HL-60 (cell line): ENCODE results near the gene OMA1.

Experiments
- DNase-seq, 2 experiments: peaks; one replicate each; pipeline ENCODE4 v3.0.0-alpha.2; 2010 to 2020; ENCODE audit warnings: low read depth in 1 of 2, low spot score in 1 of 2
- H3K27ac ChIP-seq: fragments of 250-450 bp; sonication (Bioruptor Pico); replicated peaks from 2 replicates; pipeline ENCODE4 v1.5.1; 2020; ENCODE audit warnings: mild to moderate bottlenecking, moderate library complexity
- H3K27me3 ChIP-seq: fragments of 250-450 bp; sonication (Bioruptor Pico); 2 replicates; pipeline ENCODE4 v1.5.1; 2021; ENCODE audit warnings: mild to moderate bottlenecking, moderate library complexity; ENCODE audit not compliant: insufficient read depth, poor library complexity, severe bottlenecking
- H3K4me3 ChIP-seq: replicated peaks from 2 replicates; pipeline ENCODE4 v1.5.1; 2011; ENCODE audit warnings: mild to moderate bottlenecking, control low read depth, low read length; ENCODE audit not compliant: insufficient read depth
- GABPA ChIP-seq: IDR thresholded peaks from 2 replicates; pipeline ENCODE4 v1.6.1; 2012; ENCODE audit warnings: low read depth
- POLR2AphosphoS5 ChIP-seq: IDR thresholded peaks from 2 replicates; pipeline ENCODE4 v1.6.1; 2012; ENCODE audit warnings: low read depth
- SPI1 ChIP-seq: IDR thresholded peaks from 2 replicates; pipeline ENCODE4 v1.6.1; 2012; ENCODE audit warnings: low read depth, mild to moderate bottlenecking, borderline replicate concordance
- TF ChIP-seq, protein P1 (sequence below): IDR thresholded peaks from 2 replicates; pipeline ENCODE4 v1.6.1; 2012; ENCODE audit warnings: low read depth; ENCODE audit not compliant: insufficient replicate concordance
- TF ChIP-seq, protein P2 (sequence below): IDR thresholded peaks from one replicate; pipeline ENCODE4 v1.5.1; 2011; ENCODE audit warnings: low read length, control low read depth, inconsistent platforms; ENCODE audit not compliant: insufficient read depth

Gene OMA1

DNA sequence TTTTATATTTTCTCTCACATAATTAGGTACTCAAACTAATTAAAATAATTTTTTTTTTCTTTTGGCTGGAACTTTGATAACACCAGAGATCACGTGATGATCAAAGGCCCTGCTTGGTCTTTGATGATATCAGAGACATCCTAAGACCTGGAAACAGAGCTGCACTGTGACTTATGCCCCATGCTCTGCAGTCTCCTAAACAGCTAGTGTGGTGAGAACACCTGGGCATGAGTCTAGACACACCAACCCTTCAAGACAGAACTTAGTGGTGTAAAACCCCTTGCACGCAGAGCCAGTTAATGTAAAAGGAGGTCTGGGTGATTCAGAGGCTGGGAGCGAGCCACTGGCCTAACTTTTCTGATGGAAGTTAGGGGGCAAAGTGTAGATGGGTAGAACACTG lies 70.3 kb downstream of the OMA1 start:
- no peak for TF ChIP-seq GABPA
- TF ChIP-seq, protein P1, sequence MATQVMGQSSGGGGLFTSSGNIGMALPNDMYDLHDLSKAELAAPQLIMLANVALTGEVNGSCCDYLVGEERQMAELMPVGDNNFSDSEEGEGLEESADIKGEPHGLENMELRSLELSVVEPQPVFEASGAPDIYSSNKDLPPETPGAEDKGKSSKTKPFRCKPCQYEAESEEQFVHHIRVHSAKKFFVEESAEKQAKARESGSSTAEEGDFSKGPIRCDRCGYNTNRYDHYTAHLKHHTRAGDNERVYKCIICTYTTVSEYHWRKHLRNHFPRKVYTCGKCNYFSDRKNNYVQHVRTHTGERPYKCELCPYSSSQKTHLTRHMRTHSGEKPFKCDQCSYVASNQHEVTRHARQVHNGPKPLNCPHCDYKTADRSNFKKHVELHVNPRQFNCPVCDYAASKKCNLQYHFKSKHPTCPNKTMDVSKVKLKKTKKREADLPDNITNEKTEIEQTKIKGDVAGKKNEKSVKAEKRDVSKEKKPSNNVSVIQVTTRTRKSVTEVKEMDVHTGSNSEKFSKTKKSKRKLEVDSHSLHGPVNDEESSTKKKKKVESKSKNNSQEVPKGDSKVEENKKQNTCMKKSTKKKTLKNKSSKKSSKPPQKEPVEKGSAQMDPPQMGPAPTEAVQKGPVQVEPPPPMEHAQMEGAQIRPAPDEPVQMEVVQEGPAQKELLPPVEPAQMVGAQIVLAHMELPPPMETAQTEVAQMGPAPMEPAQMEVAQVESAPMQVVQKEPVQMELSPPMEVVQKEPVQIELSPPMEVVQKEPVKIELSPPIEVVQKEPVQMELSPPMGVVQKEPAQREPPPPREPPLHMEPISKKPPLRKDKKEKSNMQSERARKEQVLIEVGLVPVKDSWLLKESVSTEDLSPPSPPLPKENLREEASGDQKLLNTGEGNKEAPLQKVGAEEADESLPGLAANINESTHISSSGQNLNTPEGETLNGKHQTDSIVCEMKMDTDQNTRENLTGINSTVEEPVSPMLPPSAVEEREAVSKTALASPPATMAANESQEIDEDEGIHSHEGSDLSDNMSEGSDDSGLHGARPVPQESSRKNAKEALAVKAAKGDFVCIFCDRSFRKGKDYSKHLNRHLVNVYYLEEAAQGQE = no peak
- TF ChIP-seq SPI1 = no peak
- TF ChIP-seq POLR2AphosphoS5 = no peak
- TF ChIP-seq, protein P2, sequence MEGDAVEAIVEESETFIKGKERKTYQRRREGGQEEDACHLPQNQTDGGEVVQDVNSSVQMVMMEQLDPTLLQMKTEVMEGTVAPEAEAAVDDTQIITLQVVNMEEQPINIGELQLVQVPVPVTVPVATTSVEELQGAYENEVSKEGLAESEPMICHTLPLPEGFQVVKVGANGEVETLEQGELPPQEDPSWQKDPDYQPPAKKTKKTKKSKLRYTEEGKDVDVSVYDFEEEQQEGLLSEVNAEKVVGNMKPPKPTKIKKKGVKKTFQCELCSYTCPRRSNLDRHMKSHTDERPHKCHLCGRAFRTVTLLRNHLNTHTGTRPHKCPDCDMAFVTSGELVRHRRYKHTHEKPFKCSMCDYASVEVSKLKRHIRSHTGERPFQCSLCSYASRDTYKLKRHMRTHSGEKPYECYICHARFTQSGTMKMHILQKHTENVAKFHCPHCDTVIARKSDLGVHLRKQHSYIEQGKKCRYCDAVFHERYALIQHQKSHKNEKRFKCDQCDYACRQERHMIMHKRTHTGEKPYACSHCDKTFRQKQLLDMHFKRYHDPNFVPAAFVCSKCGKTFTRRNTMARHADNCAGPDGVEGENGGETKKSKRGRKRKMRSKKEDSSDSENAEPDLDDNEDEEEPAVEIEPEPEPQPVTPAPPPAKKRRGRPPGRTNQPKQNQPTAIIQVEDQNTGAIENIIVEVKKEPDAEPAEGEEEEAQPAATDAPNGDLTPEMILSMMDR = no peak
- no peaks in the 10 kb centered on the region for H3K27me3 ChIP-seq
- no peak overlapping the region for H3K27ac ChIP-seq
- no peak overlapping the region for H3K4me3 ChIP-seq
- DNase-seq = no peak

DNA sequence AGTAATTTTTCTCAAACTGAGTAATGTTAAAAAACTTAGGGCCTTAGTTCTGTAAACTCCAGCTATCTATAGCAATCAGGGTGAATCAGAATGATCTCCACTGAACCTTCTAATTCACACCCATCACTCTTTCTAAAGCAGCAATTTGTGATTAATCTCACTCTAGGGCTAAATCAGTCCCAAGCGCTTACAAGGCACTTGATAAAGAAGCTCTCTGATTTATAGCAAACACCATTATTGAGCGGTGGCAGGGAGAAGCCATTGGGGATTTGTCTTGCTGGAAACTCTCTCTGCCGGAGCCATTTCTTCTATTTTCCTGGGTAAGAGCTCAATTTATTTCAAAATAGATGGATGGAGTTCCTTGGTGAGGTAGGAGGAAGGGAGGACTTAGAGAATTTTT lies 77.0 kb downstream of the OMA1 start:
- H3K27ac ChIP-seq = no peak overlapping the region
- H3K27me3 ChIP-seq = no peaks in the 10 kb centered on the region
- no peak for DNase-seq
- TF ChIP-seq SPI1 (no peak), POLR2AphosphoS5 (no peak), GABPA (no peak)
- TF ChIP-seq, protein P1 = no peak
- TF ChIP-seq, protein P2 = no peak
- H3K4me3 ChIP-seq = no peak overlapping the region

DNA sequence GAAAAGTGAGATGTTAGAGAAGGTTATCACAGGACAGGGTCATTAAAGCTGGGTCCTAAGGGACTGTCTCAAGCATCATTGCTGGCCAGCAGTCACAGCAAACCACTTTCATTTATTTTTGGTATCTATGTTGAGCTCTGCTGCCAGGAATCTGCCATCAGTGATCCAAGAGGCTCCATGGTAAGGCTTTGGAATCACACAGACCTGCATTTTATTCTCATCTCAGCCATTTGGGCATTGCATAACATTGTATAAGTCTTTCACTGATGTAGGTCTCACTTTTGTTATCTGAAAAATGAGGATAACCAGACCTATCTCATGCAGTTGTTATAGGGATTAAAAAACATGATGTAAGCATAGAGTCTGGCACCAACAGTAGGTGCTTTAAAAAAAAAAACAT lies 77.5 kb downstream of the OMA1 start:
- H3K27me3 ChIP-seq = no peaks in the 10 kb centered on the region
- DNase-seq = no peak
- H3K27ac ChIP-seq = no peak overlapping the region
- no peak overlapping the region for H3K4me3 ChIP-seq
- TF ChIP-seq, protein P2 = no peak
- TF ChIP-seq POLR2AphosphoS5 (no peak), GABPA (no peak), SPI1 (no peak)
- TF ChIP-seq, protein P1 = no peak
